Gastrocnemius medialis (tissue), 4 donors: ENCODE measurements around the gene EVA1C.
"Not testable (repeated sequence)": the region's sequence is repeated elsewhere in the genome, so short reads cannot be mapped to it uniquely, and the experiment has no call there.

Source experiments
- CTCF ChIP-seq, 5 experiments: fragments of 450-650 bp in 3 of 5; fragments of 200-600 bp in 2 of 5; sonication (generic) in 2 of 5; IDR thresholded peaks in 4 of 5; conservative IDR thresholded peaks in 1 of 5; 1 replicate in 4 of 5; 2 replicates in 1 of 5; pipeline ENCODE4 v1.5.1; 2016 to 2019; ENCODE audit warnings: antibody characterized with exemption in 5 of 5, mild to moderate bottlenecking in 3 of 5, moderate library complexity in 3 of 5
- POLR2A ChIP-seq, 2 donors: fragments of 450-650 bp; IDR thresholded peaks; one replicate each; pipeline ENCODE4 v1.6.1; 2017; ENCODE audit warnings: antibody characterized with exemption in 2 of 2, mild to moderate bottlenecking in 2 of 2, moderate library complexity in 2 of 2

DNA sequence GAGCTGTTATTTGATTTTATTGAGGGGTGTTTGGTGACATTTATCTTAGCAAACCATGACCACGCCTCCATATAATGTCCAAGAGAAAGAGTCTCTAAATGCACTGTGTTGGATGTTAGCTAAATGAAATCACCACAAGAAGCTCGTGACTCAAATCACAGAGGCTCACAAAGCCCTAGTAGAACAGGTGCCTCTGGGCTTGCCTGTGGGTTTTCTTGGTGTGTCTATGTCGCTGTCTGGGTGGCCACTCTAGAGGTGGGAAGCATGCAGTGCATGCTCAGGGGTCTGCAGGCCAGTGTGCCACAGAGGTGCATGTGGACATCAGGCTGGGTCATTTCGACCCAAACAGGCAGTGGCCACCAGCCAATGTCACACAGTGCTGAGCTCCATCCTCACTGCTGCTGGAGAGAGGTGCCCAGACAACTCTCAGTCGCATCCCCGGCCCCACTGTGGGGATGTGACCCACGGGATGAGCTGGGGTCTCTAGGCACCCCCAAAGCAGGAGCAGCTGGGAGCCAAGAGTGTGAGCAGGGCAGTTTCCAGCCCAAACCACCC lies 94.0 kb downstream of the EVA1C start:
- TF ChIP-seq CTCF (IDR thresholded peaks at IDR 0.05 in 4 of 5, conservative IDR thresholded peaks at IDR 0.05 in 1 of 5); POLR2A (IDR thresholded peaks at IDR 0.05): not testable (repeated sequence)
